ENCODE measurements around the gene STAT3. TPM values are rescaled to one million over a fixed set of nuclear protein-coding genes. Genes with fewer than 3 reads are reported as not detected.

The STAT3 gene
- total RNA-seq, 1 experiment from 2014 or later: 115 TPM

GRCh38 chr17:42342242-42343008, 45.8 kb downstream of the STAT3 start:
- intact Hi-C loops (cut with micrococcal nuclease): no loop called here
- POLR2A ChIA-PET: interaction anchor here (0.7 kb wide), 1 partner anchor 60 kb away, joined by 4 read pairs; no protein-coding TSS in a partner anchor
- Mint-ChIP-seq H3K4me1 (ENCODE audit: insufficient read depth, unreplicated experiment) (peaks cover 5% of the 10 kb centered on the region), H3K4me3 (ENCODE audit: unreplicated experiment) (no peak overlapping the region), H3K27me3 (ENCODE audit: insufficient read depth, unreplicated experiment) (no peaks in the 10 kb centered on the region), H3K36me3 (ENCODE audit: insufficient read depth, unreplicated experiment) (peaks cover 94% of the 10 kb centered on the region), H3K27ac (ENCODE audit: low read depth, unreplicated experiment) (no peak overlapping the region), H3K9me3 (ENCODE audit: unreplicated experiment) (no peaks in the 10 kb centered on the region)
- no peak for DNase-seq (ENCODE audit: unreplicated experiment)
- TF ChIP-seq CTCF (IDR thresholded peaks at IDR 0.05; ENCODE audit: unreplicated experiment): no peak
- BruUV-seq (replicated peaks): TSS peak; percentile 8
- CTCF ChIA-PET: interaction anchor here (0.6 kb wide), 1 partner anchor 141 kb away, joined by 4 read pairs; no protein-coding TSS in a partner anchor

GRCh38 chr17:42341568-42341967, 46.7 kb downstream of the STAT3 start:
- no peak for TF ChIP-seq CTCF (IDR thresholded peaks at IDR 0.05; ENCODE audit: unreplicated experiment)
- POLR2A ChIA-PET: no interaction called here
- intact Hi-C loops (cut with micrococcal nuclease): no loop called here

DNA sequence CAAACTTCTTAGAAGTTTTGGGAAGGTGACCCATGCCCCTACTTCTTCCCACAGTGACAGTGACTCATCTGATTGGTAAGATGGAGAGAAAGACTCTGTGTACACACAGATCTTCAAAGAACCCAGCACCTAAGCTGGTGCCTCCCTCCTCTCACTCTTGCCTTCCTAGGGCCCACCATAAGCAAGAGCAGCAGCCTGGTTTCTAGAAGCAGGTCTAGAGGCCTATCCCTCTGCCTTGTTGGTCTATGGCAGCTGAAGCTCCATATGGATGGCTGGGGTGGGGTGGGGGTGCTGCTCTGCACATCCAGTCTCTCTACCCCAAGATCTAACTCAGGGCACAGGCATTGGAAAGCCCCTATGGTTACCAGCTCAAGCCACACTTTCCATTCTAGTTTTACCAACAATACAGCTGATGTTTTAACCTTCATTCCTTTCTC, 47.5 kb downstream of the STAT3 start:
- Mint-ChIP-seq H3K4me1 (ENCODE audit: insufficient read depth, unreplicated experiment) (no peaks in the 10 kb centered on the region), H3K4me3 (ENCODE audit: unreplicated experiment) (no peak overlapping the region), H3K9me3 (ENCODE audit: unreplicated experiment) (no peaks in the 10 kb centered on the region), H3K27ac (ENCODE audit: low read depth, unreplicated experiment) (no peak overlapping the region), H3K36me3 (ENCODE audit: insufficient read depth, unreplicated experiment) (peaks cover 90% of the 10 kb centered on the region), H3K27me3 (ENCODE audit: insufficient read depth, unreplicated experiment) (no peaks in the 10 kb centered on the region)
- no TSS peak for BruUV-seq (replicated peaks)
- intact Hi-C loops (cut with micrococcal nuclease): no loop called here
- POLR2A ChIA-PET: interaction anchor here (1.8 kb wide), 1 partner anchor 82 kb away, joined by 4 read pairs; the partner anchor contains the start of gene CAVIN1
- TF ChIP-seq CTCF (IDR thresholded peaks at IDR 0.05; ENCODE audit: unreplicated experiment): no peak
- CTCF ChIA-PET: interaction anchor here (0.7 kb wide), 1 partner anchor 1340 kb away, joined by 5 read pairs; no protein-coding TSS in a partner anchor
- DNase-seq (ENCODE audit: unreplicated experiment): no peak

More at GRCh38 chr17:42341568-42341967, 46.7 kb downstream of the STAT3 start:
- BruUV-seq (replicated peaks): no TSS peak
- Mint-ChIP-seq H3K27ac (ENCODE audit: low read depth, unreplicated experiment) (no peak overlapping the region), H3K36me3 (ENCODE audit: insufficient read depth, unreplicated experiment) (peaks cover 93% of the 10 kb centered on the region), H3K4me3 (ENCODE audit: unreplicated experiment) (no peak overlapping the region), H3K4me1 (ENCODE audit: insufficient read depth, unreplicated experiment) (no peaks in the 10 kb centered on the region), H3K9me3 (ENCODE audit: unreplicated experiment) (no peaks in the 10 kb centered on the region), H3K27me3 (ENCODE audit: insufficient read depth, unreplicated experiment) (no peaks in the 10 kb centered on the region)
- no peak for DNase-seq (ENCODE audit: unreplicated experiment)
- CTCF ChIA-PET: no interaction called here

GRCh38 chr17:42339221-42339620, 49.0 kb downstream of the STAT3 start:
- Mint-ChIP-seq H3K27ac (ENCODE audit: low read depth, unreplicated experiment) (no peak overlapping the region), H3K9me3 (ENCODE audit: unreplicated experiment) (no peaks in the 10 kb centered on the region), H3K4me1 (ENCODE audit: insufficient read depth, unreplicated experiment) (no peaks in the 10 kb centered on the region), H3K36me3 (ENCODE audit: insufficient read depth, unreplicated experiment) (peaks cover 90% of the 10 kb centered on the region), H3K27me3 (ENCODE audit: insufficient read depth, unreplicated experiment) (no peaks in the 10 kb centered on the region), H3K4me3 (ENCODE audit: unreplicated experiment) (no peak overlapping the region)
- CTCF ChIA-PET: interaction anchor here (0.6 kb wide), 1 partner anchor 59 kb away, joined by 3 read pairs; no protein-coding TSS in a partner anchor
- DNase-seq (ENCODE audit: unreplicated experiment): no peak
- TF ChIP-seq CTCF (IDR thresholded peaks at IDR 0.05; ENCODE audit: unreplicated experiment): no peak
- intact Hi-C loops (cut with micrococcal nuclease): no loop called here
- POLR2A ChIA-PET: interaction anchor here (1.8 kb wide), 1 partner anchor 84 kb away, joined by 4 read pairs; the partner anchor contains the start of gene CAVIN1
- no TSS peak for BruUV-seq (replicated peaks)

Data from MCF 10A (cell line).